Esophagus muscularis mucosa (tissue), 4 donors: Measurements from ENCODE around the gene OR13H1. TPM values are rescaled to one million over a fixed set of nuclear protein-coding genes. Genes with fewer than 3 reads are reported as not detected.
"Not testable (repeated sequence)": the region's sequence is repeated elsewhere in the genome, so short reads cannot be mapped to it uniquely, and the experiment has no call there.

ENCODE experiments used
- DNase-seq: peaks from one replicate; pipeline ENCODE4 v3.0.0-alpha.2; 2017; ENCODE audit errors: extremely low spot score
- H3K27ac ChIP-seq, 4 donors: fragments of 200-600 bp; sonication (generic); replicated peaks in 1 of 4; 1 replicate in 3 of 4; 2 replicates in 1 of 4; pipeline ENCODE4 v1.5.1; 2016 to 2019; ENCODE audit warnings: mild to moderate bottlenecking in 1 of 4
- H3K27me3 ChIP-seq, 4 donors: fragments of 200-600 bp; sonication (generic); one replicate each; pipeline versions ENCODE4 v1.5.1 to v1.6.0; 2016 to 2019
- H3K36me3 ChIP-seq, 4 donors: fragments of 200-600 bp; sonication (generic); one replicate each; pipeline ENCODE4 v1.5.1; 2016 to 2019
- H3K4me1 ChIP-seq, 4 donors: fragments of 200-600 bp; sonication (generic); one replicate each; pipeline ENCODE4 v1.5.1; 2016 to 2019
- H3K4me3 ChIP-seq, 4 donors: fragments of 200-600 bp; sonication (generic); 1 replicate in 2 of 4; 2 replicates in 2 of 4; pipeline ENCODE4 v1.5.1; 2016 to 2019; ENCODE audit warnings: mild to moderate bottlenecking in 4 of 4, moderate library complexity in 1 of 4
- H3K9me3 ChIP-seq, 4 donors: fragments of 200-600 bp; sonication (generic); 1 replicate in 3 of 4; 2 replicates in 1 of 4; pipeline ENCODE4 v1.5.1; 2016 to 2019
- EP300 ChIP-seq: sonication (generic); formaldehyde crosslinking; IDR thresholded peaks from one replicate; pipeline ENCODE4 v1.6.1; 2017; ENCODE audit warnings: antibody characterized with exemption
- POLR2A ChIP-seq: fragments of 450-650 bp; IDR thresholded peaks from one replicate; pipeline ENCODE4 v1.6.1; 2017; ENCODE audit warnings: antibody characterized with exemption, moderate library complexity, mild to moderate bottlenecking, low read depth
- POLR2AphosphoS5 ChIP-seq, 2 donors: sonication (generic); formaldehyde crosslinking; IDR thresholded peaks; one replicate each; pipeline ENCODE4 v1.6.1; 2017; ENCODE audit warnings: antibody characterized with exemption in 2 of 2
- WGBS: methylation state at CpG from one replicate; pipeline ENCODE4 v1.1.5; 2018; 5-methylcytosine and 5-hydroxymethylcytosine counted together
- intact Hi-C: fragments of 100-400 bp; cut with DNase I; formaldehyde crosslinking; loops from one replicate; pipeline ENCODE4 v1.15.1; 2023
- total RNA-seq, 4 donors: library from RNA; depleted of rRNA; stranded (reverse); fragments of >200 nt; gene quantifications; one replicate each; pipeline versions ENCODE4 v1.1.0 to v1.2.1, GENCODE V29; 2016
- TF ChIP-seq, protein P1 (sequence below), 3 experiments: fragments of 200-600 bp in 2 of 3; fragments of 450-650 bp in 1 of 3; sonication (generic) in 2 of 3; IDR thresholded peaks; one replicate each; pipeline ENCODE4 v1.5.1; 2017 to 2019; ENCODE audit warnings: antibody characterized with exemption in 3 of 3, mild to moderate bottlenecking in 2 of 3, moderate library complexity in 1 of 3

OR13H1 gene, protein sequence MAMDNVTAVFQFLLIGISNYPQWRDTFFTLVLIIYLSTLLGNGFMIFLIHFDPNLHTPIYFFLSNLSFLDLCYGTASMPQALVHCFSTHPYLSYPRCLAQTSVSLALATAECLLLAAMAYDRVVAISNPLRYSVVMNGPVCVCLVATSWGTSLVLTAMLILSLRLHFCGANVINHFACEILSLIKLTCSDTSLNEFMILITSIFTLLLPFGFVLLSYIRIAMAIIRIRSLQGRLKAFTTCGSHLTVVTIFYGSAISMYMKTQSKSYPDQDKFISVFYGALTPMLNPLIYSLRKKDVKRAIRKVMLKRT
- not detected for total RNA-seq

DNA sequence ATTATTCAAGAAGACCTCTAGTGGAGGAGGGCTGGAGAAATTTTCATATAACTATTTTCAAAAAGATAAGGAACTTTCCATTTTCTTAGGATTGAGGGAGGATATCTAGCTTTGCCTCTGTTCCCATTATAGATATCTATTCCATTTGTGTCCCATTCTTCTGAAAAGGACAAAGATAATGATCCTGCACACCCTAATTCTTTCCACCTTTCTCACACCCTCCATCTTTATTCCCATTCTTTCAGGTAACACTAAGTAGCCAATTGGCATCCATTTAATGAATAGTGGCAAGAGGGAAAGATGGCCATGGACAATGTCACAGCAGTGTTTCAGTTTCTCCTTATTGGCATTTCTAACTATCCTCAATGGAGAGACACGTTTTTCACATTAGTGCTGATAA is at the start of gene OR13H1:
Gene OR13H1, plus strand, starts transcription at position 301 of the 400 bp plus-strand sequence. Its CDS starts 0 bp downstream, at position 301.
- H3K27ac ChIP-seq = no peak within 1 kb of the TSS
- no peak within 1 kb of the TSS for H3K4me3 ChIP-seq
- 48% methylated on average over 1 of the region's 1 CpG for WGBS
- no peak for DNase-seq
- H3K4me1 ChIP-seq = no peaks in the 10 kb centered on the region
- no peaks in the 10 kb centered on the region for H3K27me3 ChIP-seq
- no peaks in the 10 kb centered on the region for H3K9me3 ChIP-seq
- H3K36me3 ChIP-seq = no peaks in the 10 kb centered on the region
- intact Hi-C loops = no loop called here
- TF ChIP-seq, protein P1, sequence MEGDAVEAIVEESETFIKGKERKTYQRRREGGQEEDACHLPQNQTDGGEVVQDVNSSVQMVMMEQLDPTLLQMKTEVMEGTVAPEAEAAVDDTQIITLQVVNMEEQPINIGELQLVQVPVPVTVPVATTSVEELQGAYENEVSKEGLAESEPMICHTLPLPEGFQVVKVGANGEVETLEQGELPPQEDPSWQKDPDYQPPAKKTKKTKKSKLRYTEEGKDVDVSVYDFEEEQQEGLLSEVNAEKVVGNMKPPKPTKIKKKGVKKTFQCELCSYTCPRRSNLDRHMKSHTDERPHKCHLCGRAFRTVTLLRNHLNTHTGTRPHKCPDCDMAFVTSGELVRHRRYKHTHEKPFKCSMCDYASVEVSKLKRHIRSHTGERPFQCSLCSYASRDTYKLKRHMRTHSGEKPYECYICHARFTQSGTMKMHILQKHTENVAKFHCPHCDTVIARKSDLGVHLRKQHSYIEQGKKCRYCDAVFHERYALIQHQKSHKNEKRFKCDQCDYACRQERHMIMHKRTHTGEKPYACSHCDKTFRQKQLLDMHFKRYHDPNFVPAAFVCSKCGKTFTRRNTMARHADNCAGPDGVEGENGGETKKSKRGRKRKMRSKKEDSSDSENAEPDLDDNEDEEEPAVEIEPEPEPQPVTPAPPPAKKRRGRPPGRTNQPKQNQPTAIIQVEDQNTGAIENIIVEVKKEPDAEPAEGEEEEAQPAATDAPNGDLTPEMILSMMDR (IDR thresholded peaks at IDR 0.05) = no peak
- TF ChIP-seq EP300 = no peak
- no peak for TF ChIP-seq POLR2AphosphoS5 (IDR thresholded peaks at IDR 0.05)
- no peak for TF ChIP-seq POLR2A

DNA sequence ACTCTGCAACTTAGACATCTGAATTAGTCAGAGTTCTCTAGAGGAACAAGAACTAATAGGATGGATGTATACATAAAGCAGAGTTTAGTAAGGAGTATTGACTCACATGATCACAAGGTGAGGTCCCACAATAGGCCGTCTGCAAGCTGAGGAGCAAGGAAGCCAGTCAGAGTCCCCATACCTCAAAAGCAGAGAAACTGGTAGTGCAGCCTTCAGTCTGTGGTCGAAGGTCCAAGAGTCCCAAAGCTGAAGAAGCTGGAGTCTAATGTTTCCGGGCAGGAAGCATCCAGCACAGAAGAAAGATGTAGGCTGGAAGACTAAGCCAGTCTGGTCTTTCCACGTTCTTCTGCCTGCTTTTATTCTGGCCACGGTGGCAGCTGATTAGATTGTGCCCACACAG is 42.3 kb upstream of the OR13H1 start:
- DNase-seq = not testable (repeated sequence)

DNA sequence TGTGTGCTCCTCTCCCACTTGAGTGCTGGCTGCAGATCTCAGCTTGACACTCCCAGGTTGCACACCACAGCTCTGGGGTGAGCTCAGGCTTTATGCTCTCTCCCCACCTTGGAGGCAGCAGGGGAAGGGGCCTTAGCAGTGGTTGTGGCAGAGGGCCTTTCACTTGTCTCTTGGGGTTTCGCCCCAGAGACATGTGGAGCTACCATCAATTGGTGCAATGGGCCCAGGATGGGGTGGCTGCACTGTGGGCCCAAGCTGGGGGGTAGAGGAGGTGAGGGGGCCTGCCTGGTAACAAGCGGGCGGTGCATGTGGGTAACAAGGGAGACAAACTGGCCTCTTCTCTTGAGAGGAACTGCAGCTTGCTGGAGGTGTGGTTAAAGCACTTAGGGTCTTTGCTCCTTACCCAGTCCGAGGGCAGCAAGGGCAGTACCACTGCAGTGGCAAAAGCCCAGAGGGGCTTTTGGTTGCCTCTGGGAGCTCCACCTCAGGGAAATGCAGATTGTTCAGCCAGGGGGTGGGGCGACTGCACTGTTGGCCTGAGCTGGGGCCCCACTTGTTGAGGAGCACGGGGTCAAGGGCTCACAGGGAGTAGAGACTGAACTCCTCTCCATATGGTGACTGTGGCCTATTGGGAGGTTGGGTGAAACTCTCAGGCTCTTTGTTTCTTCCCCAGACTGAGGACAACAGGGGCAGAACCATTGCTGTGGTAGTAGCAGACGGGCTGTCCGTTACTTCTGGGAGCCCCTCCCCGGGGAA is 30.5 kb upstream of the OR13H1 start:
- no peaks in the 10 kb centered on the region for H3K36me3 ChIP-seq
- H3K9me3 ChIP-seq = peaks cover 0 to 16% (median 0%) of the 10 kb centered on the region in 4 donors
- intact Hi-C loops = no loop called here
- TF ChIP-seq POLR2AphosphoS5 (IDR thresholded peaks at IDR 0.05) (no peak), EP300 (no peak), POLR2A (no peak)
- TF ChIP-seq, protein P1 (IDR thresholded peaks at IDR 0.05) = no peak
- WGBS = 100% methylated on average over 2 of the region's 9 CpGs
- H3K27me3 ChIP-seq = no peaks in the 10 kb centered on the region
- H3K4me3 ChIP-seq = no peak overlapping the region
- DNase-seq = no peak
- no peak overlapping the region for H3K27ac ChIP-seq
- no peaks in the 10 kb centered on the region for H3K4me1 ChIP-seq

More for the DNA sequence above, 42.3 kb upstream of the OR13H1 start:
- H3K4me1 ChIP-seq, H3K27me3 ChIP-seq, H3K36me3 ChIP-seq, H3K4me3 ChIP-seq, H3K9me3 ChIP-seq, intact Hi-C loops, H3K27ac ChIP-seq: not testable (repeated sequence)
- WGBS = 78% methylated on average over 5 of the region's 5 CpGs

DNA sequence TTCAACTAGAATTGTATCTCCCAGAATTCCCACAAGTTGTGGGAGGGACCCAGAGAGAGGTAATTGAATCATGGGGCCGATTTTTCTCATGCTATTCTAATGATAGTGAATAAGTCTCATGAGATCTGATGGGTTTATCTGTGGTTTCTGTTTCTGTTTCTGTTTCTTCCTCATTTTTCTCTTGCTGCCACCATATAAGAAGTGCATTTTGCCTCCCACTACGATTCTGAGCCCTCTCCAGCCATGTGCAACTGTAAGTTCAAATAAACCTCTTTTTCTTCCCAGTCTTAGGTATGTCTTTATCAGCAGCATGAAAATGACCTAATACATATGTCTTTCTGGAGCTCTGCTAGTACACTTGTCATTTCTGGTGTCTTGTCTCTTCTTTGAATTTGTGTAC is 22.1 kb upstream of the OR13H1 start:
- Histone ChIP-seq H3K27ac (no peak overlapping the region), H3K9me3 (peaks cover 0 to 9% (median 0%) of the 10 kb centered on the region in 4 donors), H3K36me3 (no peaks in the 10 kb centered on the region), H3K4me1 (no peaks in the 10 kb centered on the region), H3K4me3 (no peak overlapping the region), H3K27me3 (peaks cover 0 to 6% (median 0%) of the 10 kb centered on the region in 4 donors)
- 46% methylated on average over 2 of the region's 2 CpGs for WGBS
- DNase-seq = no peak
- intact Hi-C loops = no loop called here
- TF ChIP-seq, protein P1 (IDR thresholded peaks at IDR 0.05) = no peak
- TF ChIP-seq POLR2AphosphoS5 (IDR thresholded peaks at IDR 0.05) (no peak), POLR2A (no peak), EP300 (no peak)

DNA sequence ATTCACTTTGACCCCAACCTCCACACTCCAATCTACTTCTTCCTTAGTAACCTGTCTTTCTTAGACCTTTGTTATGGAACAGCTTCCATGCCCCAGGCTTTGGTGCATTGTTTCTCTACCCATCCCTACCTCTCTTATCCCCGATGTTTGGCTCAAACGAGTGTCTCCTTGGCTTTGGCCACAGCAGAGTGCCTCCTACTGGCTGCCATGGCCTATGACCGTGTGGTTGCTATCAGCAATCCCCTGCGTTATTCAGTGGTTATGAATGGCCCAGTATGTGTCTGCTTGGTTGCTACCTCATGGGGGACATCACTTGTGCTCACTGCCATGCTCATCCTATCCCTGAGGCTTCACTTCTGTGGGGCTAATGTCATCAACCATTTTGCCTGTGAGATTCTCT is 344 bp downstream of the OR13H1 start:
- Histone ChIP-seq H3K4me3 (no peak overlapping the region), H3K27me3 (no peaks in the 10 kb centered on the region), H3K9me3 (no peaks in the 10 kb centered on the region), H3K4me1 (no peaks in the 10 kb centered on the region), H3K36me3 (no peaks in the 10 kb centered on the region), H3K27ac (no peak overlapping the region)
- 70% methylated on average over 4 of the region's 4 CpGs for WGBS
- intact Hi-C loops = no loop called here
- TF ChIP-seq POLR2A (no peak), POLR2AphosphoS5 (IDR thresholded peaks at IDR 0.05) (no peak), EP300 (no peak)
- TF ChIP-seq, protein P1 (IDR thresholded peaks at IDR 0.05) = no peak
- no peak for DNase-seq
